ENCODE measurements around the gene ARHGEF4. TPM values are rescaled to one million over a fixed set of nuclear protein-coding genes. Genes with fewer than 3 reads are reported as not detected.

ARHGEF4 gene
- total RNA-seq, 1 donor from 2014 or later = 4.8 TPM

DNA sequence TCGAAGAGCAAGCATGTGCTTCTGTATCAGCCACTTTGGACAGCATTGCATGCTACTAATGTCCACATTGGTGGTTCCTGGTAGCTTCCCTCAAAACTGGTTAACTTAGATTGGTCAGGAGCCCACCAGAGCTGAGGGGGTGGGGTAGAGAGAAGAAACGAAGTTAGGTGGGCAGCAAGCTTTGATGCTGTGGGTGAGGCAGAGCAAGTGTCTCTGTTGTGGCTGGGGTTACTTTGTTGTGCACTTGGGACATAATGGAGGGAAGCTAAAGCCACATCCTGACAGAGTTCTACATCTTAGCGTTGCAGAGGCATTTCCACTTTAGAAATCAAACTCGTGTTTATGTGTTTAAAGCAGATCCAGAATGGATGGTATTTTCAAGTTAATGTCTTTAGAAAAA, 173.9 kb downstream of the ARHGEF4 start:
- Mint-ChIP-seq H3K27me3 (ENCODE audit: low read depth, unreplicated experiment) (peaks cover 23% of the 10 kb centered on the region), H3K9me3 (ENCODE audit: unreplicated experiment) (no peaks in the 10 kb centered on the region), H3K4me1 (ENCODE audit: low read depth, unreplicated experiment) (peaks cover 13% of the 10 kb centered on the region), H3K36me3 (ENCODE audit: low read depth, unreplicated experiment) (no peaks in the 10 kb centered on the region), H3K27ac (ENCODE audit: unreplicated experiment) (no peak overlapping the region), H3K4me3 (ENCODE audit: unreplicated experiment) (no peak overlapping the region)
- no peaks in the 10 kb centered on the region for H3K9me3 ChIP-seq (ENCODE audit: insufficient read depth, low read depth, low read length)
- H4K20me1 ChIP-seq (ENCODE audit: insufficient read depth, low read length) = no peaks in the 10 kb centered on the region
- no peak overlapping the region for H3K4me3 ChIP-seq (ENCODE audit: insufficient read depth, low read depth, low read length)
- no peaks in the 10 kb centered on the region for H3K36me3 ChIP-seq (ENCODE audit: insufficient read depth, low read length)
- no peak overlapping the region for H3K27ac ChIP-seq (ENCODE audit: low read depth, low read length)
- no peaks in the 10 kb centered on the region for H3K27me3 ChIP-seq (ENCODE audit: insufficient read depth, low read length)
- TF ChIP-seq, protein P1, sequence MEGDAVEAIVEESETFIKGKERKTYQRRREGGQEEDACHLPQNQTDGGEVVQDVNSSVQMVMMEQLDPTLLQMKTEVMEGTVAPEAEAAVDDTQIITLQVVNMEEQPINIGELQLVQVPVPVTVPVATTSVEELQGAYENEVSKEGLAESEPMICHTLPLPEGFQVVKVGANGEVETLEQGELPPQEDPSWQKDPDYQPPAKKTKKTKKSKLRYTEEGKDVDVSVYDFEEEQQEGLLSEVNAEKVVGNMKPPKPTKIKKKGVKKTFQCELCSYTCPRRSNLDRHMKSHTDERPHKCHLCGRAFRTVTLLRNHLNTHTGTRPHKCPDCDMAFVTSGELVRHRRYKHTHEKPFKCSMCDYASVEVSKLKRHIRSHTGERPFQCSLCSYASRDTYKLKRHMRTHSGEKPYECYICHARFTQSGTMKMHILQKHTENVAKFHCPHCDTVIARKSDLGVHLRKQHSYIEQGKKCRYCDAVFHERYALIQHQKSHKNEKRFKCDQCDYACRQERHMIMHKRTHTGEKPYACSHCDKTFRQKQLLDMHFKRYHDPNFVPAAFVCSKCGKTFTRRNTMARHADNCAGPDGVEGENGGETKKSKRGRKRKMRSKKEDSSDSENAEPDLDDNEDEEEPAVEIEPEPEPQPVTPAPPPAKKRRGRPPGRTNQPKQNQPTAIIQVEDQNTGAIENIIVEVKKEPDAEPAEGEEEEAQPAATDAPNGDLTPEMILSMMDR (IDR thresholded peaks at IDR 0.05; ENCODE audit: insufficient read depth, low read depth, low read length) = no peak
- no peak for TF ChIP-seq EZH2 (IDR thresholded peaks at IDR 0.05; ENCODE audit: insufficient read depth, low read length)
- no peaks in the 10 kb centered on the region for H3K4me1 ChIP-seq (ENCODE audit: insufficient read depth, low read length)
- H2AFZ ChIP-seq (ENCODE audit: low read depth, low read length) = no peak overlapping the region
- no peak for FAIRE-seq
- no peak for DNase-seq (ENCODE audit: low read depth)
- no peaks in the 10 kb centered on the region for H3K79me2 ChIP-seq (ENCODE audit: insufficient read depth, low read length)
- H3K9ac ChIP-seq (ENCODE audit: low read length) = no peak overlapping the region
- no peak overlapping the region for H3K4me2 ChIP-seq (ENCODE audit: low read length)

DNA sequence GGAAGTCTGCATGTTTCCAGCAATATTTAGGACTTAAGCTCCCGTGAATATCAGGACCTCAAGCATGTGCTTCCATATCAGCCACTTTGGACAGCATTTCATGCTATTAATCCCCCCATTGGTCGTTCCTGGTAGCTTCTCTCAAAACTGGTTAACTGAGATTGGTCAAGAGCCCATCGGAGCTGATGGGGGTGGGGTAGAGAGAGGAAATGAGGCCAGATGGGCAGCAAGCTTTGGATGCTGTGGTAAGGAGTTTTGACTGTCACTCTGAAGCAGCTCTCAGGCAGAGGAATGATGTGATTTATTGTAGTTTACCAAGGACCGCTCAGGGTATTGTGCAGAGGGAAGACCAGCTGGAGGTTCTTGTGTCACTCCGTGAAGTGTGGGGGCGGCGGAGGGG, 174.8 kb downstream of the ARHGEF4 start:
- no peak overlapping the region for H3K4me2 ChIP-seq (ENCODE audit: low read length)
- FAIRE-seq (no peak), DNase-seq (ENCODE audit: low read depth) (no peak)
- H3K4me1 Mint-ChIP-seq (ENCODE audit: low read depth, unreplicated experiment) = peaks cover 16% of the 10 kb centered on the region
- no peak overlapping the region for H3K9ac ChIP-seq (ENCODE audit: low read length)
- H3K79me2 ChIP-seq (ENCODE audit: insufficient read depth, low read length) = no peaks in the 10 kb centered on the region
- H3K27ac Mint-ChIP-seq (ENCODE audit: unreplicated experiment) = no peak overlapping the region
- H3K9me3 Mint-ChIP-seq (ENCODE audit: unreplicated experiment) = no peaks in the 10 kb centered on the region
- TF ChIP-seq, protein P1 (IDR thresholded peaks at IDR 0.05; ENCODE audit: insufficient read depth, low read depth, low read length) = no peak
- no peak for TF ChIP-seq EZH2 (IDR thresholded peaks at IDR 0.05; ENCODE audit: insufficient read depth, low read length)
- no peaks in the 10 kb centered on the region for H3K9me3 ChIP-seq (ENCODE audit: insufficient read depth, low read depth, low read length)
- H3K36me3 Mint-ChIP-seq (ENCODE audit: low read depth, unreplicated experiment) = no peaks in the 10 kb centered on the region
- H3K27ac ChIP-seq (ENCODE audit: low read depth, low read length) = no peak overlapping the region
- H3K27me3 ChIP-seq (ENCODE audit: insufficient read depth, low read length) = no peaks in the 10 kb centered on the region
- H3K36me3 ChIP-seq (ENCODE audit: insufficient read depth, low read length) = no peaks in the 10 kb centered on the region
- no peak overlapping the region for H3K4me3 ChIP-seq (ENCODE audit: insufficient read depth, low read depth, low read length)
- H3K4me3 Mint-ChIP-seq (ENCODE audit: unreplicated experiment) = no peak overlapping the region
- H2AFZ ChIP-seq (ENCODE audit: low read depth, low read length) = no peak overlapping the region
- H4K20me1 ChIP-seq (ENCODE audit: insufficient read depth, low read length) = no peaks in the 10 kb centered on the region
- no peaks in the 10 kb centered on the region for H3K4me1 ChIP-seq (ENCODE audit: insufficient read depth, low read length)
- H3K27me3 Mint-ChIP-seq (ENCODE audit: low read depth, unreplicated experiment) = peaks cover 23% of the 10 kb centered on the region

DNA sequence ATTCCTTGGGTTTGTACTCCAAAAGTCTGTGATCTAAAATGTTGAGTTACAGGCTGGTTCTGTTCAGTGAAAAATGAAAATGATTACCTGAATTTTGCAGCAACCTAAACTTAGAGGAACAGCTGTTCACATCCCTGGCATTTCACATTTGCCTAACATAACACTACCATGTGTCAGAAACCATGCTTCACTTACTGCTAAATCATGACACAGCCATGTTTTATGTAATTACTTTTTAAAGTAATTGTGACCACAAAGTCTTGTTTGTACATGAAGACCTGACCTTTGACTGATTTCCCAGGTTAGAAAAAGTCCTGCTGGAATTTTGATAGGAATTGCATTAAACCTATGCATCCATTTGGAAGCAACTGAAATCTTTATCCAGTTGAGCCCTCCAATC, 177.4 kb downstream of the ARHGEF4 start:
- Mint-ChIP-seq H3K27ac (ENCODE audit: unreplicated experiment) (no peak overlapping the region), H3K27me3 (ENCODE audit: low read depth, unreplicated experiment) (peaks cover 19% of the 10 kb centered on the region), H3K4me1 (ENCODE audit: low read depth, unreplicated experiment) (peaks cover 28% of the 10 kb centered on the region), H3K36me3 (ENCODE audit: low read depth, unreplicated experiment) (no peaks in the 10 kb centered on the region), H3K4me3 (ENCODE audit: unreplicated experiment) (no peak overlapping the region), H3K9me3 (ENCODE audit: unreplicated experiment) (no peaks in the 10 kb centered on the region)
- H3K9ac ChIP-seq (ENCODE audit: low read length) = no peak overlapping the region
- FAIRE-seq = no peak
- H4K20me1 ChIP-seq (ENCODE audit: insufficient read depth, low read length) = no peaks in the 10 kb centered on the region
- no peak overlapping the region for H3K27ac ChIP-seq (ENCODE audit: low read depth, low read length)
- no peak overlapping the region for H2AFZ ChIP-seq (ENCODE audit: low read depth, low read length)
- H3K4me3 ChIP-seq (ENCODE audit: insufficient read depth, low read depth, low read length) = no peak overlapping the region
- no peaks in the 10 kb centered on the region for H3K9me3 ChIP-seq (ENCODE audit: insufficient read depth, low read depth, low read length)
- no peak overlapping the region for H3K4me2 ChIP-seq (ENCODE audit: low read length)
- TF ChIP-seq, protein P1 (IDR thresholded peaks at IDR 0.05; ENCODE audit: insufficient read depth, low read depth, low read length) = no peak
- TF ChIP-seq EZH2 (IDR thresholded peaks at IDR 0.05; ENCODE audit: insufficient read depth, low read length) = no peak
- H3K79me2 ChIP-seq (ENCODE audit: insufficient read depth, low read length) = no peaks in the 10 kb centered on the region
- no peaks in the 10 kb centered on the region for H3K36me3 ChIP-seq (ENCODE audit: insufficient read depth, low read length)
- H3K4me1 ChIP-seq (ENCODE audit: insufficient read depth, low read length) = peaks cover 7% of the 10 kb centered on the region
- no peaks in the 10 kb centered on the region for H3K27me3 ChIP-seq (ENCODE audit: insufficient read depth, low read length)
- DNase-seq (ENCODE audit: low read depth) = no peak

Measured in astrocyte (in vitro differentiated cells and primary cell).